ENCODE data around the gene C17orf114.

C17orf114 gene

DNA sequence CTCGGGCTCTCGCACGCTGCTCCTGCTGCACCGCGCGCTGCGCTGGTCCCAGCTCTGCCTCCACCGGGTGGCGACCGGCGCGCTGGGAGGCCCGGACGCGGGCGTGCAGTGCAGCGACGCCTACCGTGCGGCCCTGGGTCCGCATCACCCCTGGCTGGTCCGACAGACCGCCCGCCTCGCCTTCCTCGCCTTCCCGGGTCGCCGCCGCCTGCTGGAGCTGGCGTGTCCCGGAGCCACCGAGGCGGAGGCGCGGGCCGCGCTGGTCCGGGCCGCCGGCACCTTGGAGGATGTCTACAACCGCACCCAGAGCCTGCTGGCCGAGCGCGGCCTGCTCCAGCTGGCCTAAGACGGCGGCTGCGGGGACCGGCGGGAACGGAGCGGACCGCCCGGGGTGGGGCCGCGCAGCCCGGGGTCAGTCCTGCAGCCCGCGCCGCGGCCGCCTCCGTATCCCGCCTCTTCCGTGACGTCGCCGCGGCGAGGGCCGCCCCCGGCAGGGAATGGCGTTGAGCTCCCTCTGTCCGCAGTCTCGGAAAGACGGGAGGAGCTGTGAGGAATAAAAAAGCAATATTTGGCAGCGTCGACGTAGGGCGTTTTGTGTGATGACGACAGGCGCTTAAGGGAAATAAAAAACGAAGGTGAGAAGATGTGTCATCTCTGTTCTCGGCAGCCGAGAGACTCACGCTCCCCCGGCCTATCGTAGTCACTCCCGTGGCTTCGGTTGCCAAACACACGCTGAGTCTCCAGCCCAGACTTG, 12.0 kb downstream of the C17orf114 start:
- ChIA-PET CTCF (interaction anchor here (0.5 to 9.4 kb wide), 61 partner anchors 10 to 369 kb away, joined by 3 to 271 read pairs (median 7); partner anchors contain the start of genes ARRB2, C17orf114, CHRNE and CXCL16), POLR2A (interaction anchor here (0.6 to 2.3 kb wide), 28 partner anchors 9 to 198 kb away, joined by 3 to 25 read pairs (median 5); partner anchors contain the start of genes ARRB2, CAMTA2, CXCL16 and MED11)
- DNase-seq (ENCODE audit: low read depth in 1 of 2, low spot score in 1 of 2) (peak; percentile 94 to 99), ATAC-seq (peak; percentile 89 to 92), FAIRE-seq (peak; percentile 88)
- Histone ChIP-seq H3K4me1 (peaks cover 27% of the 10 kb centered on the region), H3K27ac (peak overlapping the region; percentile 91 to 98), H3K4me3 (peak overlapping the region; percentile 62), H3K4me2 (peak overlapping the region; percentile 97), H3K9me3 (no peaks in the 10 kb centered on the region)
- 1% methylated on average over 64 of the region's 91 CpGs for WGBS (ENCODE audit: missing lambda C conversion rate)
- TF ChIP-seq FOSL2 (IDR thresholded peaks at IDR 0.05) (no peak), FOSL2 (CRISPR knock-in tag; IDR thresholded peaks at IDR 0.05) (peak; percentile 47), SMC3 (IDR thresholded peaks at IDR 0.05) (peak; percentile 87), CBX8 (IDR thresholded peaks at IDR 0.05) (no peak), ZFP36 (IDR thresholded peaks at IDR 0.05; ENCODE audit: borderline replicate concordance, partially characterized antibody) (no peak), MYC (IDR thresholded peaks at IDR 0.05; ENCODE audit: borderline replicate concordance, low read length) (peak; percentile 81), REST (IDR thresholded peaks at IDR 0.05) (peak; percentile 48), RARB (CRISPR knock-in tag; IDR thresholded peaks at IDR 0.05) (no peak), EHMT2 (IDR thresholded peaks at IDR 0.05; ENCODE audit: low read depth) (no peak), HOXB13 (CRISPR knock-in tag; IDR thresholded peaks at IDR 0.05; ENCODE audit: low read depth) (no peak), RAD21 (conservative IDR thresholded peaks at IDR 0.05 in 1 of 2, IDR thresholded peaks at IDR 0.05 in 1 of 2) (peak; percentile 43 to 75; a peak in 4 of 5 replicates), ZNF302 (CRISPR knock-in tag; IDR thresholded peaks at IDR 0.05) (no peak), POLR2AphosphoS2 (conservative IDR thresholded peaks at IDR 0.05; ENCODE audit: low read length) (no peak), MAZ (IDR thresholded peaks at IDR 0.05; ENCODE audit: borderline replicate concordance, low read depth, low read length) (no peak), POLR2A (IDR thresholded peaks at IDR 0.05; ENCODE audit: low read length) (peak; percentile 90), NFE2L2 (conservative IDR thresholded peaks at IDR 0.05; ENCODE audit: low read length) (no peak), TP53 (CRISPR knock-in tag; IDR thresholded peaks at IDR 0.05) (peak; percentile 64; the same call in 1 of the 2 replicates), HDAC2 (IDR thresholded peaks at IDR 0.05) (no peak), ZC3H11A (IDR thresholded peaks at IDR 0.05) (no peak), ESRRA (IDR thresholded peaks at IDR 0.05; ENCODE audit: borderline replicate concordance, low read length) (no peak), HEYL (CRISPR knock-in tag; IDR thresholded peaks at IDR 0.05) (no peak), JUN (IDR thresholded peaks at IDR 0.05) (peak; percentile 89 to 95), EHF (CRISPR knock-in tag; IDR thresholded peaks at IDR 0.05) (no peak), ZSCAN20 (CRISPR knock-in tag; IDR thresholded peaks at IDR 0.05) (no peak), KDM1A (IDR thresholded peaks at IDR 0.05; ENCODE audit: low read depth) (no peak), RFX5 (IDR thresholded peaks at IDR 0.05) (0 out of 2 replicates have a peak, but pooled peaks have one; percentile 60), CHD4 (IDR thresholded peaks at IDR 0.05; ENCODE audit: borderline replicate concordance) (no peak), TFCP2L1 (CRISPR knock-in tag; IDR thresholded peaks at IDR 0.05) (no peak), FOXS1 (CRISPR knock-in tag; IDR thresholded peaks at IDR 0.05) (no peak)
- TF ChIP-seq, protein P1, sequence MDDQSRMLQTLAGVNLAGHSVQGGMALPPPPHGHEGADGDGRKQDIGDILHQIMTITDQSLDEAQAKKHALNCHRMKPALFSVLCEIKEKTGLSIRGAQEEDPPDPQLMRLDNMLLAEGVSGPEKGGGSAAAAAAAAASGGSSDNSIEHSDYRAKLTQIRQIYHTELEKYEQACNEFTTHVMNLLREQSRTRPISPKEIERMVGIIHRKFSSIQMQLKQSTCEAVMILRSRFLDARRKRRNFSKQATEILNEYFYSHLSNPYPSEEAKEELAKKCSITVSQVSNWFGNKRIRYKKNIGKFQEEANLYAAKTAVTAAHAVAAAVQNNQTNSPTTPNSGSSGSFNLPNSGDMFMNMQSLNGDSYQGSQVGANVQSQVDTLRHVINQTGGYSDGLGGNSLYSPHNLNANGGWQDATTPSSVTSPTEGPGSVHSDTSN (IDR thresholded peaks at IDR 0.05) = no peak
- TF ChIP-seq, protein P2, sequence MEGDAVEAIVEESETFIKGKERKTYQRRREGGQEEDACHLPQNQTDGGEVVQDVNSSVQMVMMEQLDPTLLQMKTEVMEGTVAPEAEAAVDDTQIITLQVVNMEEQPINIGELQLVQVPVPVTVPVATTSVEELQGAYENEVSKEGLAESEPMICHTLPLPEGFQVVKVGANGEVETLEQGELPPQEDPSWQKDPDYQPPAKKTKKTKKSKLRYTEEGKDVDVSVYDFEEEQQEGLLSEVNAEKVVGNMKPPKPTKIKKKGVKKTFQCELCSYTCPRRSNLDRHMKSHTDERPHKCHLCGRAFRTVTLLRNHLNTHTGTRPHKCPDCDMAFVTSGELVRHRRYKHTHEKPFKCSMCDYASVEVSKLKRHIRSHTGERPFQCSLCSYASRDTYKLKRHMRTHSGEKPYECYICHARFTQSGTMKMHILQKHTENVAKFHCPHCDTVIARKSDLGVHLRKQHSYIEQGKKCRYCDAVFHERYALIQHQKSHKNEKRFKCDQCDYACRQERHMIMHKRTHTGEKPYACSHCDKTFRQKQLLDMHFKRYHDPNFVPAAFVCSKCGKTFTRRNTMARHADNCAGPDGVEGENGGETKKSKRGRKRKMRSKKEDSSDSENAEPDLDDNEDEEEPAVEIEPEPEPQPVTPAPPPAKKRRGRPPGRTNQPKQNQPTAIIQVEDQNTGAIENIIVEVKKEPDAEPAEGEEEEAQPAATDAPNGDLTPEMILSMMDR (IDR thresholded peaks at IDR 0.05) = peak; percentile 95
- TF ChIP-seq, protein P3, sequence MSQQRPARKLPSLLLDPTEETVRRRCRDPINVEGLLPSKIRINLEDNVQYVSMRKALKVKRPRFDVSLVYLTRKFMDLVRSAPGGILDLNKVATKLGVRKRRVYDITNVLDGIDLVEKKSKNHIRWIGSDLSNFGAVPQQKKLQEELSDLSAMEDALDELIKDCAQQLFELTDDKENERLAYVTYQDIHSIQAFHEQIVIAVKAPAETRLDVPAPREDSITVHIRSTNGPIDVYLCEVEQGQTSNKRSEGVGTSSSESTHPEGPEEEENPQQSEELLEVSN (IDR thresholded peaks at IDR 0.05; ENCODE audit: borderline replicate concordance, low read depth) = peak; percentile 55
- TF ChIP-seq, protein P4, sequence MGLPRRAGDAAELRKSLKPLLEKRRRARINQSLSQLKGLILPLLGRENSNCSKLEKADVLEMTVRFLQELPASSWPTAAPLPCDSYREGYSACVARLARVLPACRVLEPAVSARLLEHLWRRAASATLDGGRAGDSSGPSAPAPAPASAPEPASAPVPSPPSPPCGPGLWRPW (IDR thresholded peaks at IDR 0.05) = no peak
- TF ChIP-seq, protein P5, sequence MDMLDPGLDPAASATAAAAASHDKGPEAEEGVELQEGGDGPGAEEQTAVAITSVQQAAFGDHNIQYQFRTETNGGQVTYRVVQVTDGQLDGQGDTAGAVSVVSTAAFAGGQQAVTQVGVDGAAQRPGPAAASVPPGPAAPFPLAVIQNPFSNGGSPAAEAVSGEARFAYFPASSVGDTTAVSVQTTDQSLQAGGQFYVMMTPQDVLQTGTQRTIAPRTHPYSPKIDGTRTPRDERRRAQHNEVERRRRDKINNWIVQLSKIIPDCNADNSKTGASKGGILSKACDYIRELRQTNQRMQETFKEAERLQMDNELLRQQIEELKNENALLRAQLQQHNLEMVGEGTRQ (IDR thresholded peaks at IDR 0.05) = no peak

Measured in A549 (cell line).